PC-9 (cell line): ENCODE results near the gene CCR5AS.

Source experiments
- BruUV-seq: library from RNA; stranded (reverse); fragments of 400-500 nt; replicated peaks from 2 replicates; lab custom pipeline; 2021; lab: Mats Ljungman, UMichigan
- CTCF ChIA-PET: fragments of 300-600 bp; sonication (Branson Sonifier 250); formaldehyde crosslinking; loops from one replicate; lab custom pipeline; 2022; ENCODE audit warnings: antibody characterized with exemption; lab: Charles Lee
- POLR2A ChIA-PET: fragments of 300-600 bp; sonication (Branson Sonifier 250); formaldehyde crosslinking; loops from one replicate; lab custom pipeline; 2022; ENCODE audit warnings: antibody characterized with exemption; ENCODE audit not compliant: unreplicated experiment; lab: Charles Lee
- DNase-seq, 2 experiments: peaks; one replicate each; pipeline versions ENCODE4 v3.0.0 to v3.0.0-alpha.2; 2015 to 2022; ENCODE audit warnings: mixed read lengths in 1 of 2
- H2AFZ ChIP-seq: fragments of 200-600 bp; sonication (generic); 2 replicates; pipeline ENCODE4 v1.8.1; 2017; ENCODE audit warnings: antibody characterized with exemption
- H3F3A ChIP-seq: fragments of 200-600 bp; sonication (generic); 2 replicates; pipeline ENCODE4 v1.8.1; 2017; ENCODE audit warnings: antibody characterized with exemption, mild to moderate bottlenecking, low read depth; ENCODE audit not compliant: insufficient read depth
- H3K27ac ChIP-seq: fragments of 200-600 bp; sonication (generic); 2 replicates; pipeline ENCODE4 v1.6.1; 2016; ENCODE audit warnings: mixed run types
- H3K27me3 ChIP-seq: fragments of 200-600 bp; sonication (generic); 2 replicates; pipeline ENCODE4 v1.6.1; 2016; ENCODE audit warnings: low read depth, mixed run types; ENCODE audit not compliant: insufficient read depth
- H3K36me3 ChIP-seq: fragments of 200-600 bp; sonication (generic); 2 replicates; pipeline ENCODE4 v1.6.1; 2016; ENCODE audit warnings: low read depth, mixed run types
- H3K4me1 ChIP-seq: fragments of 200-600 bp; sonication (generic); replicated peaks from 2 replicates; pipeline ENCODE4 v1.6.1; 2016; ENCODE audit warnings: mixed run types; ENCODE audit not compliant: insufficient read depth
- H3K4me2 ChIP-seq: fragments of 200-600 bp; sonication (generic); 2 replicates; pipeline ENCODE4 v1.6.1; 2017; ENCODE audit warnings: mixed run types
- H3K4me3 ChIP-seq: fragments of 200-600 bp; sonication (generic); 2 replicates; pipeline ENCODE4 v1.6.1; 2016; ENCODE audit warnings: mixed run types
- H3K79me2 ChIP-seq: fragments of 200-600 bp; sonication (generic); 2 replicates; pipeline ENCODE4 v1.6.1; 2017; ENCODE audit warnings: low read depth, mixed run types
- H3K9me2 ChIP-seq: fragments of 200-600 bp; sonication (generic); 2 replicates; pipeline ENCODE4 v1.8.1; 2017; ENCODE audit warnings: mild to moderate bottlenecking; ENCODE audit not compliant: insufficient read depth
- H3K9me3 ChIP-seq: fragments of 200-600 bp; sonication (generic); 2 replicates; pipeline ENCODE4 v1.8.1; 2016; ENCODE audit warnings: low read depth; ENCODE audit not compliant: insufficient read depth
- H4K20me1 ChIP-seq: fragments of 200-600 bp; sonication (generic); 2 replicates; pipeline ENCODE4 v1.8.1; 2017; ENCODE audit not compliant: insufficient read depth
- EZH2 ChIP-seq: fragments of 200-600 bp; sonication (generic); IDR thresholded peaks from 2 replicates; pipeline ENCODE4 v1.8.0; 2017; ENCODE audit warnings: antibody characterized with exemption, low read depth
- intact Hi-C: fragments of 100-400 bp; cut with micrococcal nuclease; formaldehyde crosslinking; loops from one replicate; pipeline ENCODE4 v1.10.0; 2022; ENCODE audit not compliant: unreplicated experiment
- TF ChIP-seq, protein P1 (sequence below): fragments of 200-600 bp; sonication (generic); conservative IDR thresholded peaks from 2 replicates; pipeline ENCODE4 v1.6.1; 2017; ENCODE audit warnings: mixed run types, antibody characterized with exemption, mild to moderate bottlenecking, moderate library complexity

CCR5AS gene

DNA sequence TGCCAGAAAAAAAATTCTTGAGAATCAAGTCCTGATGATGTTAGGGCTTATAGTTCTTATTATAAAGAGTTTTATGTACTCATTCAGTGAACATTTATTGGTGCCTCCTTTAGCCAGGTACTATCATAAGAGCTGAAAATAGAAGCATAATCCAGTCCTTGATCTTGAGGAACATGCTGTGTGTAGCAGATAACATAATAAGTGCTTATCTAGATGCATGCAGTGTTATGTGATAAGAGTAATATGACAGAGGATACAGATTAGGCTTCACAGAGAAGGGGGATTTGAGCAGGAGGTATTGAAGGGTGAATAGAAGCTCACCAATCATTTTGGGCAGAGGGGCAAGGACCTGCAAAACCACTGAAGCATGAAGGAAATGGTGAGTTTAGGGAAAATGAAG, 51.9 kb downstream of the CCR5AS start:
- H2AFZ ChIP-seq, result no peak overlapping the region
- H3K27ac ChIP-seq, result no peak overlapping the region
- H4K20me1 ChIP-seq, result no peaks in the 10 kb centered on the region
- H3K9me3 ChIP-seq, result no peaks in the 10 kb centered on the region
- DNase-seq, result no peak
- TF ChIP-seq EZH2, result no peak
- TF ChIP-seq, protein P1, sequence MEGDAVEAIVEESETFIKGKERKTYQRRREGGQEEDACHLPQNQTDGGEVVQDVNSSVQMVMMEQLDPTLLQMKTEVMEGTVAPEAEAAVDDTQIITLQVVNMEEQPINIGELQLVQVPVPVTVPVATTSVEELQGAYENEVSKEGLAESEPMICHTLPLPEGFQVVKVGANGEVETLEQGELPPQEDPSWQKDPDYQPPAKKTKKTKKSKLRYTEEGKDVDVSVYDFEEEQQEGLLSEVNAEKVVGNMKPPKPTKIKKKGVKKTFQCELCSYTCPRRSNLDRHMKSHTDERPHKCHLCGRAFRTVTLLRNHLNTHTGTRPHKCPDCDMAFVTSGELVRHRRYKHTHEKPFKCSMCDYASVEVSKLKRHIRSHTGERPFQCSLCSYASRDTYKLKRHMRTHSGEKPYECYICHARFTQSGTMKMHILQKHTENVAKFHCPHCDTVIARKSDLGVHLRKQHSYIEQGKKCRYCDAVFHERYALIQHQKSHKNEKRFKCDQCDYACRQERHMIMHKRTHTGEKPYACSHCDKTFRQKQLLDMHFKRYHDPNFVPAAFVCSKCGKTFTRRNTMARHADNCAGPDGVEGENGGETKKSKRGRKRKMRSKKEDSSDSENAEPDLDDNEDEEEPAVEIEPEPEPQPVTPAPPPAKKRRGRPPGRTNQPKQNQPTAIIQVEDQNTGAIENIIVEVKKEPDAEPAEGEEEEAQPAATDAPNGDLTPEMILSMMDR, result no peak
- H3K27me3 ChIP-seq, result no peaks in the 10 kb centered on the region
- no peaks in the 10 kb centered on the region for H3K36me3 ChIP-seq
- no peak overlapping the region for H3K4me3 ChIP-seq
- H3K4me2 ChIP-seq, result no peak overlapping the region
- POLR2A ChIA-PET, result no interaction called here
- H3K79me2 ChIP-seq, result no peaks in the 10 kb centered on the region
- H3K9me2 ChIP-seq, result no peaks in the 10 kb centered on the region
- intact Hi-C loops, result no loop called here
- CTCF ChIA-PET, result no interaction called here
- 0 out of 2 replicates have a peak, but pooled peaks cover 14% of the 10 kb centered on the region for H3K4me1 ChIP-seq
- BruUV-seq, result no TSS peak
- no peaks in the 10 kb centered on the region for H3F3A ChIP-seq

DNA sequence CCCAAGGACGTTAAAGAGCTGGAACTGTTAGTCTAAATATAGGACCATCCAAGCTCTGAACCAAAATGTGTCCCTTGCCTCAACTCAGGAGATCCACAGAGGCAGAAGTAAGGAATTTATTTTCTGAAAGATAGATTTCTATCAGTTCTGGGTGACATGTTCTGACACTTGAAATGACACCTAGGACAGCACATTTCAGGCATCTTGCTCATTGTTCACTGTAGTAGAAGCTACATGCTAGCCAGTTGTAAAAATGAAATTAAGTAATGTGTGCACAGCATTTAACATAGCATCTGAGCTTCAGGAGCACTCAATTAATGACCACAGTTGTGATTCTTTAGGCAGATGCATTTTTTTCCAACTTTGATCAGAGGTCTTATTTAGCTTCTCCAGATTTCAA, 52.4 kb downstream of the CCR5AS start:
- intact Hi-C loops, result no loop called here
- Histone ChIP-seq H3K27ac (no peak overlapping the region), H3K79me2 (no peaks in the 10 kb centered on the region), H3K9me2 (no peaks in the 10 kb centered on the region), H3K4me1 (0 out of 2 replicates have a peak, but pooled peaks cover 14% of the 10 kb centered on the region), H3K4me2 (no peak overlapping the region), H3K36me3 (no peaks in the 10 kb centered on the region), H3K9me3 (no peaks in the 10 kb centered on the region), H3F3A (no peaks in the 10 kb centered on the region), H3K4me3 (no peak overlapping the region), H2AFZ (no peak overlapping the region), H3K27me3 (no peaks in the 10 kb centered on the region), H4K20me1 (no peaks in the 10 kb centered on the region)
- CTCF ChIA-PET, result no interaction called here
- POLR2A ChIA-PET, result no interaction called here
- BruUV-seq, result no TSS peak
- no peak for DNase-seq
- no peak for TF ChIP-seq EZH2
- TF ChIP-seq, protein P1, result no peak

DNA sequence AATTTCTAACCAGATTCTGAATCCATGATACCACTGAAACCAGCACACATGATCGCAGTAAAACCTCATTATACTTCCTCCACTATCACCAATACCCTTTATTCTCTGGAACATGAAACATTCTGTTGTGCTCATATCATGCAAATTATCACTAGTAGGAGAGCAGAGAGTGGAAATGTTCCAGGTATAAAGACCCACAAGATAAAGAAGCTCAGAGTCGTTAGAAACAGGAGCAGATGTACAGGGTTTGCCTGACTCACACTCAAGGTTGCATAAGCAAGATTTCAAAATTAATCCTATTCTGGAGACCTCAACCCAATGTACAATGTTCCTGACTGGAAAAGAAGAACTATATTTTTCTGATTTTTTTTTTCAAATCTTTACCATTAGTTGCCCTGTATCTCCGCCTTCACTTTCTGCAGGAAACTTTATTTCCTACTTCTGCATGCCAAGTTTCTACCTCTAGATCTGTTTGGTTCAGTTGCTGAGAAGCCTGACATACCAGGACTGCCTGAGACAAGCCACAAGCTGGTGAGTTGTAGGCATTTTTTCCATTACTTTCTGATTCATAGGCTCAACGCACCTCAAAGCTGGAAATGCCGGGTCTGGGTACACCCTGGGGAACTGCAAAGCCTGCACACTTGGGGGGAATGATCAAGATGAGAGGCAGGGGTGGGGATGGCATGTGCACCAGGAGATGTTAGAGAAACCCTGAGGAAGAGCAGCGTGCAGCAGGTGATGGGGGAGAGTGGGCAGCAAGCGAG, 53.0 kb downstream of the CCR5AS start, which contains the start of gene CCR2:
CCR2 (plus strand) TSS at position 465 of the 764 bp plus-strand sequence. CDS start 3,417 bp downstream, outside the sequence.
- Histone ChIP-seq H3K27ac (no peak within 1 kb of the TSS), H3K4me2 (0 out of 2 replicates have a peak within 1 kb of the TSS, but pooled peaks have one; percentile 7), H3F3A (no peaks in the 10 kb centered on the region), H3K9me3 (no peaks in the 10 kb centered on the region), H3K9me2 (no peaks in the 10 kb centered on the region), H3K4me1 (0 out of 2 replicates have a peak, but pooled peaks cover 14% of the 10 kb centered on the region), H3K4me3 (no peak within 1 kb of the TSS), H2AFZ (no peak within 1 kb of the TSS), H4K20me1 (no peaks in the 10 kb centered on the region), H3K36me3 (no peaks in the 10 kb centered on the region), H3K27me3 (no peaks in the 10 kb centered on the region), H3K79me2 (no peaks in the 10 kb centered on the region)
- no TSS peak for BruUV-seq
- TF ChIP-seq, protein P1, result no peak
- TF ChIP-seq EZH2, result no peak
- CTCF ChIA-PET, result no interaction called here
- DNase-seq, result peak; percentile 18 to 42
- POLR2A ChIA-PET, result no interaction called here
- intact Hi-C loops, result no loop called here
